Effector CD4-positive, alpha-beta T cell (primary cell): ENCODE results near the gene EPHB2.

ENCODE experiments used
- DNase-seq: peaks from one replicate; pipeline ENCODE4 v3.0.0-alpha.2; 2020

The EPHB2 gene

GRCh38 chr1:22722901-22723550 lies 12.4 kb downstream of the EPHB2 start:
- DNase-seq = no peak

- DNase-seq = no peak
Observed at GRCh38 chr1:22727873-22728272, 17.2 kb downstream of the EPHB2 start.

GRCh38 chr1:22728751-22729399 lies 18.2 kb downstream of the EPHB2 start:
- DNase-seq = no peak

- no peak for DNase-seq
Observed at GRCh38 chr1:22729400-22729773, 18.7 kb downstream of the EPHB2 start.

- DNase-seq = no peak
Observed at GRCh38 chr1:22729912-22730311, 19.3 kb downstream of the EPHB2 start.

DNA sequence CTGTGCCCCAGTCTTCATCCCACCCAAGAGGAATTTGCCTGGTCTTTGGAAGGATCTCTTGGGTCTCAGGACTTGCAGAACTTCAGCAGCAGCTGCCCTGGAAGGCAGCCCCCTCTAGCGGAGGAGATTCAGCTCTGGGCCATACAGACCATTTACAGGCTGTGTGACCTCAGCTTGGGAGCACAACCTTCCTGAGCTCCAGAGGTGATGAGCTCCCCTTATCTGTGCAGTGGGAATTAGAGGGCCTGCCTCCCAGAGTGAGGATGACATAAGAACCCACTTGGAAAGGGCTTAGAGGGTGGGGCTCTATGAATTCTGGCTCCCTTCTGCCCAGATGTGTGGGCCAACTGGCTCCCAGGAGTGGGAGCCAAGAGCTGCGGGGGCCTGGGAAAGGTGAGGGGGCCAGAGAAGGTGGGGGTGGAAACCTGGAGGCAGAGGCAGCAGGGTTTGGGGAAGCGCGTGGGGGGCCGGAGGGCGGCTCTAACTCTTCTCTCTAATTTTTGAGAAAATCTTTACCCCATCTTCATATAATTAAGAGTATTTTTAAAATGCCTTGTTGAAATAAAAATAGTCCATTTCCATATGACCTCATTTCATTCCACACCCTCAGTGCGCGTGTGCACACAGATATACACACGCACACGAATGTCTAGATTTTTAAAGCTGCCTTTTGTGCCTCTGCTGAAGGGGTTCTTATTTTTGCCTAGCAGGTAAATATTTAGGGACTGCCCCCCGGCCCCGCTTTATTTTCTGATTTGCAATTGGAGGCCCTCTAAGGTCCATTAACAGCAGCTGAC lies 21.5 kb downstream of the EPHB2 start:
- no peak for DNase-seq

DNA sequence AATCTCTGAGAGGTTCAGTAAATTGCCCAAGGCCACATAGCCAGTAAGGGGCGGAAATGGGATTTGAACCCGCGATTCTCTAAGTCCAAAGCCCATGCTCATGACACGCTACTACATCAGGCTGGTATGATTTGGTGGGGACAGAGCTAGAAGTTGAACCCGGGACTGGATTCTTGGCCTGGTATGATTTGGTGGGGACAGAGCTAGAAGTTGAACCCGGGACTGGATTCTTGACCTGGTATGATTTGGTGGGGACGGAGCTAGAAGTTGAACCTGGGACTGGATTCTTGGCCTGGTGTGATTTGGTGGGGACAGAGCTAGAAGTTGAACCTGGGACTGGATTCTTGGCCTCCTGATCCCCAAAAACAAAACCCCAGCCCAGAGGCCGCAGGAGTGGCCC lies 23.0 kb downstream of the EPHB2 start:
- no peak for DNase-seq

DNA sequence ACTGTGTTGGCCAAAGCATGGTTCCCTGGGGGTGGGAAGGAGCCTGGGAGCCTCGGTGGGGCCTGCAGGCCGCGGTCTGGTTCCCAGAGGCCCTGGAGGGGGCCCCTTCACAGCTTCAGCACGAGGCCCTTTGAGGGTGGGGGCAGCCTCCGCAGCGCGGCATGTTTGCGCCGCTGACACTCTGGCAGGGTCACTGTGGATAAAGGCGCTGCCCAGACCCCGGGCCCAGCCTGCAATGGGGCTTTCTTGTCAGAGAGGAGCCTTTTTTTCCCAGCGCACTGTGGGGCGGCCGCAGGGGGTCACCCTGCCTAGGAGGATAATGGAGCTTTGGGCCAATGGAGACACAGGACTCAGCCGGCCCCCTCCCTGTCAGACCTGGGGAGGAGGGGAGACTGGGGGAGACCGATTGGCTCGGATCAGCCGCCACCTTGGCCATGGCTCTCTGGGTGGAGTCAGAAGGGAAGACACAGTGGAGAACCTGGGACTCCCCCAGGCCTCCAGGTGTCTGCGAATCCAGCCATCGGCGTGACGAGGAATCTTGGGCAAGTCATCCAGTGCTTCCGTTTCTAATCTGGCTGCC lies 26.0 kb downstream of the EPHB2 start:
- no peak for DNase-seq

GRCh38 chr1:22737374-22738068 lies 26.9 kb downstream of the EPHB2 start:
- no peak for DNase-seq

- DNase-seq = no peak
Observed at GRCh38 chr1:22738069-22738435, 27.4 kb downstream of the EPHB2 start.

DNA sequence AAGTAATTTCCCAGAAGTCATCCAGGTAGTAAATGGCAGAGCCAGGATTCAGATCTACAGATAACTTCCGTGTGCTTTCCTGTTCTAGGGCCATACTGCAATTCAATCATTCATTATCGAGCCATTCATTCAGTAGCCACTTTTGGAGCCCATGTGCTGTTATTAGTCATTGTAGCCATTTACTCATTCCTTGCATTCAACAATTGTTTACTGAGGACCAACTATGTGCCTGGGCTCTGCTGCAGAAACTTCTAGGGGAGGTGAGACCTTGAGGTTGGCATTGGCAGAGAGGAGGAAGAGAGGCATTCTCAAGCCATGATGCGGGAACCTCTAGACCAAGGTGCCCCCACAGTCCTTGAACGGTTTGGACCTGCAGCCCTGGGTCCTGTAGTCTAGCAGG lies 27.9 kb downstream of the EPHB2 start:
- DNase-seq = no peak

- DNase-seq = no peak
Observed at GRCh38 chr1:22739648-22740385, 29.2 kb downstream of the EPHB2 start.

DNA sequence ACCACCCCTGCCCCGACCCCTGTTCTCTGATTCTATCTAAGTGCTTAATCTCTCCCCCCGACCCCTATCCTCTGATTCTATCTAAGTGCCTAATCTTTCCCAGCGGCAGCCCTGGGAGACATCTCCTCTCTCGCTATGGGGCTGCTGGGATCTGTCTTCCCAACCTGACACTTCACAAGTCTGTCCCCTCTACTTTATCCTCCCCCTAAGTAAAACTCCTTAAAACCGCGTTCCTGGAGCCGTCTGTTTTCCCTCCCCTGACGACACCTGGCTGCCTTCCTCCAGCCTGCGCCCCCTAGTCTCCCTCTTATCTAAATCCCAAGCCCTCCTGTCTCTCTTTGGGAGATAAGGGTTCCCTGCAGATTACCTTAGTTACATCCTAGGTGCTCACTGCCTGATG lies 30.5 kb downstream of the EPHB2 start:
- DNase-seq = no peak

- DNase-seq = no peak
Observed at GRCh38 chr1:22745669-22746585, 35.3 kb downstream of the EPHB2 start.

GRCh38 chr1:22747021-22747734 lies 36.5 kb downstream of the EPHB2 start:
- no peak for DNase-seq

DNA sequence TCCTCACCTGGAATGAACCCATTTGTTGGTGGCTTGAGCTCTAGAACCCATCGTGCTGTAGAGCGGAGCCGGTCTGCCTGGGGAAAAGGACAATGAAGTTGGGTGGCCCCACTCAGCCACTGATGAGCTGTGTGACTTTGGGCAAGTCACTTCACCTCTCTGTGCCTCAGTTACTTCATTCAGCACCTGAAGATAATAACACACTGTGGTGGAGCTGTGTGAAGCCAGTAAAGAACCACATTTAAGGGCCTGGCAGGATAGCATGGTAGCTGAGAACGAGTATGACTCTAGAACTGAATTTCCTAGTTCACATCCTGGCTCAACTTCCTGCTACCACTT lies 37.1 kb downstream of the EPHB2 start:
- DNase-seq = no peak

- no peak for DNase-seq
Observed at GRCh38 chr1:22749503-22749902, 38.9 kb downstream of the EPHB2 start.

- no peak for DNase-seq
Observed at GRCh38 chr1:22749919-22750684, 39.5 kb downstream of the EPHB2 start.

DNA sequence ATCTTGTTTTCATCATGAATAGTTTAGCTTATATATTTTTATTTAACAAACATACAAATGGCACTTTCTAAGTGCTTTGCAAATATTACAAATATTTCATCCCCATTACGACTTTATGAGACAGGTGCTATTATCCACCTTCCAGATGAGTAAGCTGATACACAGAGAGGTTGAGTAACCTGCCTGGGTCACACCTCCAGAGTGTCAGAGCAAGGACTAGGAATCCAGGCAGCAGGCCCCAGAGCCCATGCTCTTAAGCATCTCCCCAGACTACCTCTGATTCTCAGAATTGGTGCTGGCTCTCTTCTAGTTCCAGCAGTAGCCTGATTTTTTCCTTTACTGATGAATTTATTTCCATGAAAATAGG lies 40.0 kb downstream of the EPHB2 start:
- no peak for DNase-seq

GRCh38 chr1:22751124-22751531 lies 40.5 kb downstream of the EPHB2 start:
- no peak for DNase-seq
